ENCODE results near the gene PPFIBP2. TPM values are rescaled to one million over a fixed set of nuclear protein-coding genes. Genes with fewer than 3 reads are reported as not detected.

Gene PPFIBP2
- total RNA-seq, 1 experiment from 2014 or later = 5.7 TPM

DNA sequence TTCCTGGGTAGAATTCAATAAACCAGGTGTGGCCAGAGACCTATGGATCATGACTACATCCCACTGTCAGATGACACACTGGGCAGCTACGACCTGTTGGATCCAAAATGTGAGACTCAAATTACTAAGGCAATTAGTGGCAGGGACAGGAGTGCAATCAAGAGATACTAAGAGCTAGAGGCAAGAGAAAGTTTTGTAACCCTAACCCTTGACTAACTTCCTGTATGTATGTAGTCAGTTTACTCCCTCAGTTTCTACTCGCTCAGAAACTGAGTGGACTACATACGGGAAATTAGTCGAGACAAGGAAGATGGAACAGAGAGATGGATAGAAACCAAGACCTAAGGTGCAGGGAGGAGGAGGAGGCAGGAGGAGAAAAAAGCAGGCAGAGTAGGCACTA, 156.8 kb downstream of the PPFIBP2 start:
- POLR2A ChIA-PET (ENCODE audit: low non-redundant PET) = no interaction called here
- Histone ChIP-seq H3K4me1 (ENCODE audit: insufficient read depth, low read length, poor library complexity, severe bottlenecking) (no peaks in the 10 kb centered on the region), H3K27ac (ENCODE audit: low read depth, low read length, poor library complexity, severe bottlenecking) (no peak overlapping the region), H3K9me3 (ENCODE audit: low read depth, low read length, poor library complexity, severe bottlenecking) (no peaks in the 10 kb centered on the region), H3K27me3 (replicated peaks; ENCODE audit: insufficient read depth, low read depth, low read length, poor library complexity) (peaks cover 22% of the 10 kb centered on the region), H3K36me3 (ENCODE audit: insufficient read depth, low read length, poor library complexity, severe bottlenecking) (no peaks in the 10 kb centered on the region), H3K4me3 (ENCODE audit: low read depth, low read length, poor library complexity, severe bottlenecking) (no peak overlapping the region)
- TF ChIP-seq, protein P1, sequence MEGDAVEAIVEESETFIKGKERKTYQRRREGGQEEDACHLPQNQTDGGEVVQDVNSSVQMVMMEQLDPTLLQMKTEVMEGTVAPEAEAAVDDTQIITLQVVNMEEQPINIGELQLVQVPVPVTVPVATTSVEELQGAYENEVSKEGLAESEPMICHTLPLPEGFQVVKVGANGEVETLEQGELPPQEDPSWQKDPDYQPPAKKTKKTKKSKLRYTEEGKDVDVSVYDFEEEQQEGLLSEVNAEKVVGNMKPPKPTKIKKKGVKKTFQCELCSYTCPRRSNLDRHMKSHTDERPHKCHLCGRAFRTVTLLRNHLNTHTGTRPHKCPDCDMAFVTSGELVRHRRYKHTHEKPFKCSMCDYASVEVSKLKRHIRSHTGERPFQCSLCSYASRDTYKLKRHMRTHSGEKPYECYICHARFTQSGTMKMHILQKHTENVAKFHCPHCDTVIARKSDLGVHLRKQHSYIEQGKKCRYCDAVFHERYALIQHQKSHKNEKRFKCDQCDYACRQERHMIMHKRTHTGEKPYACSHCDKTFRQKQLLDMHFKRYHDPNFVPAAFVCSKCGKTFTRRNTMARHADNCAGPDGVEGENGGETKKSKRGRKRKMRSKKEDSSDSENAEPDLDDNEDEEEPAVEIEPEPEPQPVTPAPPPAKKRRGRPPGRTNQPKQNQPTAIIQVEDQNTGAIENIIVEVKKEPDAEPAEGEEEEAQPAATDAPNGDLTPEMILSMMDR (conservative IDR thresholded peaks at IDR 0.05; ENCODE audit: low read depth, low read length) = no peak
- no peak for TF ChIP-seq EZH2 (IDR thresholded peaks at IDR 0.05; ENCODE audit: borderline replicate concordance, low read depth, low read length, poor library complexity, severe bottlenecking)
- DNase-seq (ENCODE audit: low spot score) = no peak
- intact Hi-C loops (cut with micrococcal nuclease; ENCODE audit: unreplicated experiment) = loop anchor here (5.0 kb wide), 1 partner anchor 1283 kb away; no protein-coding TSS in a partner anchor
- BruUV-seq (replicated peaks) = no TSS peak
- CTCF ChIA-PET = no interaction called here

DNA sequence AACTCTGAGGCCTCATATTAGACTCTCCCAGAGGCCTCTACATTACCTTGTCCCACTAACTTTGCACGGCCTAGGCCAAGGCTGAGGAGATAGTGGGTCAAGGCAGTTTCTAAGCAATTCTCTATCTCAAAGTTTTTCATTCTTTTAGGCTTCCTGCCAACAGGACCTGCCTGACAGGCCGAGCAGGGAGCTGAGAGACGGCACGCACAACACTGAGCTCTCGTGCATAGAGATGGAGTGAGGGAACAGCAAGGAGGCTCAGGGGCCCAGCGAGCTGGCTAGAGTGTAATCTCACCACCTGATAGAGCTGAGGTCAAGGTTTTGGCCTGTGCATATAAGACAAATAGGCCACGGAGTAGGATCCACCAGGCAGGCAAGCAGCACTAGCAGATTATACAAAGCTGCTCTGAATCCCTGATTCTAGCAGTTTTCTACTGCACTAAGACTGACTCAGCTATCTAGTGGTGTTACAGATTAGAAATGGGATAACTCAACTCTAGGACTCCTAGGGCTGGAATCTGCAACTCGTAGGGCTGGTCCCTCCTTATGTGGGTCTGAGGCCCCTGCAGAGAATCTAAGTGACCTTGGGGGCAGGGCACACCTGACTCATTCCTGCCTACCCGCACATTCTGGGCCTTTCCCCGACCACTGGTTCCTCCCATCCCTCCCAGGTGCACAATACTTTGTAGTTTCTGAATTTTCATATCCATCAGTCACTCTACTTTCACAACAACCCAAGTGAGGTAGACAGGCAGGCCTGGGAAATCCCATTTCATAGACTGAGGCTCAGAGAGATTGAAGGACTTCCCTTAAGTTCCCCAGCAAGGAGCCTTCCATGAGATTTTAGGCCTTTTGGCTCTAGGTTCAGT, 157.8 kb downstream of the PPFIBP2 start:
- BruUV-seq (replicated peaks) = no TSS peak
- H3K9me3 ChIP-seq (ENCODE audit: low read depth, low read length, poor library complexity, severe bottlenecking) = no peaks in the 10 kb centered on the region
- no peak for DNase-seq (ENCODE audit: low spot score)
- ChIA-PET CTCF (no interaction called here), POLR2A (ENCODE audit: low non-redundant PET) (interaction anchor here (0.5 kb wide), 1 partner anchor 100 kb away, joined by 3 read pairs; no protein-coding TSS in a partner anchor)
- H3K27me3 ChIP-seq (replicated peaks; ENCODE audit: insufficient read depth, low read depth, low read length, poor library complexity) = peaks cover 22% of the 10 kb centered on the region
- TF ChIP-seq, protein P1 (conservative IDR thresholded peaks at IDR 0.05; ENCODE audit: low read depth, low read length) = no peak
- TF ChIP-seq EZH2 (IDR thresholded peaks at IDR 0.05; ENCODE audit: borderline replicate concordance, low read depth, low read length, poor library complexity, severe bottlenecking) = no peak
- intact Hi-C loops (cut with micrococcal nuclease; ENCODE audit: unreplicated experiment) = loop anchor here (5.0 kb wide), 1 partner anchor 1284 kb away; no protein-coding TSS in a partner anchor
- H3K4me1 ChIP-seq (ENCODE audit: insufficient read depth, low read length, poor library complexity, severe bottlenecking) = no peaks in the 10 kb centered on the region
- H3K27ac ChIP-seq (ENCODE audit: low read depth, low read length, poor library complexity, severe bottlenecking) = no peak overlapping the region
- H3K4me3 ChIP-seq (ENCODE audit: low read depth, low read length, poor library complexity, severe bottlenecking) = no peak overlapping the region
- no peaks in the 10 kb centered on the region for H3K36me3 ChIP-seq (ENCODE audit: insufficient read depth, low read length, poor library complexity, severe bottlenecking)

DNA sequence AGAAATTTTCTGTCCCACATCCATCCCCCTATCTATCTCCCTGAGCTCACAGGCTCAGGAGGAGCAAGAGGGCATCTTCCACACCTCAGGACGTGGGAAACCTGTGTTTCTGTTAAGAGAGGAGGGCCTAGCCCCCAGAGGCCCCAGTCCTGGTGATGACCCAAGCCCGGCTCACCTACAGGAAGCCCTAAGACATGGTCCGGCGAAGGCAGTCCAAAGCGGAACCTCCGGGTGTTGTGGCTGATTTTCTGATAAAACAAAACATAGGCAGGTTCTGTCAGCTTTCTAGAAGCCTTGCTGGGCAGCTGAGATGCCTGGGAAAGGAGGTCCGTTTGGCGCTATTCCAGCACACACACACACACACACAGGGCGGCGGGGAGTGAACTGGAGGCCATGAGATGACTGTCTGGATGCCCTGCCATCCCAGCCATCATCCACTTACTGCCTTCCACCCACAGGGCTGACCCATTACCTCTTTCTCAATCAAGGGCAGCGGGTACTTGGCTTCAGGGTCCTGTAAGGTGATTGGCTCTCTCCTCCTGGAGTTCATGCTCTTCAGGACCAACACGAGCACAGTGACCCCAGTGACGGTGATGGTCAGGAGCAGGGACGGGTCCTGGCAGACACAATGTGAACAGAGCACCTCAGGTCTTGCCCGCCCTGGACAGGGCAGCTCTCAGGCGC, 158.6 kb downstream of the PPFIBP2 start:
- ChIA-PET POLR2A (ENCODE audit: low non-redundant PET) (no interaction called here), CTCF (no interaction called here)
- peaks cover 22% of the 10 kb centered on the region for H3K27me3 ChIP-seq (replicated peaks; ENCODE audit: insufficient read depth, low read depth, low read length, poor library complexity)
- H3K4me3 ChIP-seq (ENCODE audit: low read depth, low read length, poor library complexity, severe bottlenecking) = no peak overlapping the region
- no peaks in the 10 kb centered on the region for H3K9me3 ChIP-seq (ENCODE audit: low read depth, low read length, poor library complexity, severe bottlenecking)
- no TSS peak for BruUV-seq (replicated peaks)
- no peaks in the 10 kb centered on the region for H3K4me1 ChIP-seq (ENCODE audit: insufficient read depth, low read length, poor library complexity, severe bottlenecking)
- no peak for DNase-seq (ENCODE audit: low spot score)
- no peak overlapping the region for H3K27ac ChIP-seq (ENCODE audit: low read depth, low read length, poor library complexity, severe bottlenecking)
- intact Hi-C loops (cut with micrococcal nuclease; ENCODE audit: unreplicated experiment) = loop anchor here (5.0 kb wide), 1 partner anchor 1285 kb away; no protein-coding TSS in a partner anchor
- H3K36me3 ChIP-seq (ENCODE audit: insufficient read depth, low read length, poor library complexity, severe bottlenecking) = no peaks in the 10 kb centered on the region
- TF ChIP-seq, protein P1 (conservative IDR thresholded peaks at IDR 0.05; ENCODE audit: low read depth, low read length) = no peak
- no peak for TF ChIP-seq EZH2 (IDR thresholded peaks at IDR 0.05; ENCODE audit: borderline replicate concordance, low read depth, low read length, poor library complexity, severe bottlenecking)
